NCI-H82 treated with DMSO at 0.1 percent for 48 hours (cell line): Measurements from ENCODE around the gene AKAIN1.
A peak's percentile ranks its signal among the peaks of the same experiment; 100 is the strongest.

ENCODE experiments used
- DNase-seq: peaks from one replicate; lab custom pipeline; 2025; ENCODE audit not compliant: unreplicated experiment; lab: John Stamatoyannopoulos, UW

Gene AKAIN1

GRCh38 chr18:5162111-5162510 lies 34.9 kb downstream of the AKAIN1 start:
- DNase-seq = no peak

- no peak for DNase-seq
Measured at GRCh38 chr18:5159080-5159479, 38.0 kb downstream of the AKAIN1 start.

DNA sequence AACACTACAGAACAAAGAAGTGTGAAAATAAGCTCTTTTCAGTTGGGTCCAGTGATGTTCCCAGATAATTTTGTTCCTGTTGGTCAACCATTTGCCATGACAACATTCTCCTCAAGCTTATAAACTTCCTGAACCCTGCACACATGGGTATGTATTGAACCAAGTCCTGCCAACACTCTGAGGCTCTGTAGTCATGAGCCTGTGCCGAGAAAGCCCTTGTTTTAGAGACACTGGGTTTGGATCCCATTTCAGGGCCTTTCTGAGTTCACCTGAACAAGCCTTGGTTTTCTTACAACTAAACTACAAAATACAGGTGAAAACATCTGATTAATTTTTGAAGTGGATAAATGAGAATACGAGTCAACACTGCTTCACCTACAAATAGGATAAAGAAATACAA lies 38.5 kb downstream of the AKAIN1 start:
- no peak for DNase-seq

DNA sequence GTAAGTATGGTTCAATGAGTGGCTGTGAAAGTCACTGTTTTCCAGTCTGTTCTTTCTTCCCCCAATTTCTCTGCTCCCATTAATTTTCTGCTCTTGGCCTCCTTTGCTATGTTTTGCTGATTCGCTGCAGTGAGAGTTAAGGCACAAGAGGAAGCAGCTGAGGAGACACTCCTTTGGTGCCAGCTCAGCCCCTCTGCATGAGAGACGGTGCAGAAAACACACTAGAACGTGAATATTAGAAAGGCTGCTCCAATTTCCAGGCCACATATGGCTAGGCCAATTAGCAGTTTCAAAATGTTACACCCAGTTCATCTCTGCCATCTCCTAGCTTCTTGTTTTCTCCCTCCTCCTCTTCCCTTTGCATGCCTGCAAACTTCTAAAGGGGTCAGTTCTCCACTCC lies 38.9 kb downstream of the AKAIN1 start:
- no peak for DNase-seq

- no peak for DNase-seq
Measured at GRCh38 chr18:5155907-5156287, 41.2 kb downstream of the AKAIN1 start.

- DNase-seq = no peak
Measured at GRCh38 chr18:5155218-5155906, 41.7 kb downstream of the AKAIN1 start.

DNA sequence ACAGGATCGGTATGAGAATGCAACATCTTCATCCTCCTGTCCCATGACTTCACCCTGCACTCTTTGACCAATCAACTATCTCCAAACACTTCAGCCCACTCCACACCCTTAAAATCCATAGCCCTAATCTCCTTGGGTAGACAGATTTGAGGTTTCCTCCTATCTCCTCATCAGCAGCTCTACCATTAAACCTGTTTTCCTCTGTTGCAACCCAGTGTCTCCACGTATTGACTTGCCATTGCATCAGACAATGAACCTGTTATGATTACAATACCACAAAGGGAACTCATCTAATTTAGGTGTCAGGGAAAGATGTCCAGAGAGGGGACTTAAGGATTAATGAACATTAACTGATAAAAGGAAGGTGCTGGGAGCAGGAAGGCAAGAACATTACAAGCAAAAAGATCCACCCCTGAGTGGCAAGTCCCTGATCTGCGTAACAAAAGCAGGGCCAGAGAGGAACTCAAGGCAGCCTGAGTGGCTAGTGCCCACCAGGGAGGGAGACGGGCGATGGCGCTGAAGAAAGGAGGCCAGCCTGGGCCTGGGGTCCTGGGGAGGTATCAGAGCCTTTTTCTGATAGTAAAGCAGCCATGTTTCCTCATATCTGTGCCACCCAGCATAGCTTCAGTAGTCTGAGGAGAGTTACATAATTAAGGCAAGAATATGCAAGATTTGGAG lies 44.6 kb downstream of the AKAIN1 start:
- DNase-seq = no peak

DNA sequence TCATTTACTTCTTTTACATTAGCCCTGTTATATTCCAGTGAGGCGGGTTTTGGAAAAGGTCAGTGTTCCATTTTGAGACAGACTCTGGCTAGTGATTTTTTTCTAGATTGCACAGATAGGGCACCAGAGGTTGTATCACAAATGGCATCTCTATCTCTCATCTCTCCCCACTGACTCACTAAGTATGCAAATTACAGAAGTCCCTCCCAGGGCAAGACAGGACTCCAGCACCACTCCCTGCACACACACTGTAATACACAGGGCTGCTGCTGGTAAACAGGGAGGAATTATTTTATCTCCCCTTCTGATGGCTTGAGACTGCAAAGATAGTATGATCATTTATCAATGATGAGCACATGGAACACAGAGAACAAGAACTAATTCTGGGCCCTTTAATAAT lies 46.2 kb downstream of the AKAIN1 start:
- no peak for DNase-seq

DNA sequence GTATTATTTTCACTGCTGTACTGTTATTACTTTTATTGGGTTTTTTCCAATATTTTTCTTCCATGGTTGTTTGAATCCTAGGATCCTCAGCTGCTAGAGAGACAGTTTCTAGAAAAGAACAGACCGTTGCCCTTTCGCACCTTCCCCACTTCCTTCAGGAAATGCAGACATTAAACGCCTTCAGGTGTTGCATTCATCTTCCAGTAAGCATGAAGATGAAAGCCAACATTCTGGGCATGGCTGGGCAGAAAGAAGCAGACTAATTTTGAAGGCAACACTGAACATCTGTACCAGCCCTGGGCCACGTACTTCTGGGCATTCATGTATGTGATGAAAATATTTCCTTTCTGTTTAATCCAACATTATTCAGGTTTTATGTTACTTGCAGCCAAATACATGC lies 51.0 kb downstream of the AKAIN1 start:
- no peak for DNase-seq

DNA sequence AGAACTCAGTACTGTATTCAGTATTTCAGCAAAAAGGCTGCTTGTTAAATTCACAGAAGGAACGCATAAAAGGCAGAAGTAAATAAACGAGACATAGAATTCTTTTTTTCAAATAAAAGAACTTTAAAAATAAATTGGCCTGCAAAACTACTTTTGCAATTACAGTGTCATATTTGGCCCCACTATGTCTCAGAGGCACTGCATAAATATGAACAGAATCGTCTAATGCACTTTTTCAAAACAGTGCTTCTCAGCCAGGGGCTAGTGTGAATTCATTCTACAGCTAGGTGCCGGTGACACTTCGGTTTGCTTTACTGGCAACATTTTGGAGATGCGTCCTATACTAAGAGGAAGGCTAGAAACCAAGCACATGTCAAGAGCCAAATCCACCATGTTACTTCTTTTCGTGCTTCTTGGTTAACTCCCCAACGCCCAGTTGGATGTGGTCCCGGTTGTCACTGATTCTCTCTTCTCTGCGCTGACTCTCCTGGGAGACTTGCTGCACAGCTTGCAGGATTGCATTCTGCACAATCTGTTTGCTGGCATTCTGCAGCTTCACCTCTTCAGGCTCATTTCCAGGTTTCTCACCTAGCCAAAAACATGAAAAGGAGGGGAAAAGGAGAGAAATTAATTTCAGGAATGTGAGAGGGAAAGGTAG lies 51.8 kb downstream of the AKAIN1 start:
- no peak for DNase-seq

DNA sequence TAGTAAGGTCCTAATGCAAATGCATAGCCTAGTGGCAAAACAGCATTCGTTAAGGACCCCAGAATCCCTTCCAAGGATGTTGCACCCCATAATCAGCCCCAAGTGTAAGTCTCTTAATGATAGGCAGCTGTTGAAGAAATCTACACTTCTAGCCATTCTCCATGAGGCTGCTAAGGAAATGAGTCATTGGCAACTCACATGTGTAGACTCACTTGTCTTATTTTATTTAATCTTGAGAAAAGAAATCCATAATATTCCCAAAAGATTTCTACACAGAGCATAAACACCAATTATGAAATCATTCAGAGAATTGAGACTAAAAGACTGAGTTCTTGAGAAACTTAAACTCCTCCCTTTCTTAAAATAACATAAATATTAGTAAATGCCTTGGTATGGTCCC lies 52.4 kb downstream of the AKAIN1 start:
- no peak for DNase-seq

DNA sequence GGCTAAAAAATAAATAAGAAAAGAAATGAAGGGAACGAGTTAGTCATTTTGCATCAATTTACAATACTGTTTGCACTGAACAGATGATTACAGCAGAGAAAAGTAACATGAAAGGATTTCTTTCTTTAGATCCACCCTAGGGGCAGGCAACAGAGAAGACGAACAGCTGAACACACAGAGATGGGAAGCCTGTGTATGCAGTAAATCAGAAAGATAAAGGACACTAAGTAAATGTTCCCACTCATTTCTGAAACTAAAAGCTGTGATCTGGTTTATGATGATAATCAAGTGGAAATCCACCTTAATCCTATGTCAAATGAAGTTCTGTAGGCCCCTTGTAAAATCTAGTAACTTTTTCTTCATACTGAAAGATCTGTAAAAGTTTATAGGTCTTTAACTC lies 54.2 kb downstream of the AKAIN1 start:
- DNase-seq = no peak

- peak; percentile 38 for DNase-seq
Measured at GRCh38 chr18:5142131-5142530, 54.9 kb downstream of the AKAIN1 start.

DNA sequence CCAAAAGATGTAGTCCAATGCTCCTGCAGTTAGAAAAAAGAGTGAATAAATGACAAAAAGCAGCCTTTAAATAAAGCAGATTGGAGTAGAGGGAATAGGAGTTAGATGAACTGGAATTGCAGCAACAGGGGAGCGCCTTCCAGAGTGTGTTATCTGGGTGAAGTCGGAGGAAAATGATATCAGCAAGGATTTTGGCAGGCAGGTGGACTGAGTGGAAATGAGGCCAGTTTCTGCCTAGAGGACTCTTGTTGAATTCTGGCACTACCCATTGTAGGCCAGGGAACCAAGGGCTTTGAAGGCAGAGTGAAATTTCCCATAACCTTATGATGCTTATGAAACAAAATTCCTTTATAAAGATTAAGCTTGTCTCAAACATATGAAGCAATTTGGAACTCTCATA lies 59.8 kb downstream of the AKAIN1 start:
- DNase-seq = no peak

DNA sequence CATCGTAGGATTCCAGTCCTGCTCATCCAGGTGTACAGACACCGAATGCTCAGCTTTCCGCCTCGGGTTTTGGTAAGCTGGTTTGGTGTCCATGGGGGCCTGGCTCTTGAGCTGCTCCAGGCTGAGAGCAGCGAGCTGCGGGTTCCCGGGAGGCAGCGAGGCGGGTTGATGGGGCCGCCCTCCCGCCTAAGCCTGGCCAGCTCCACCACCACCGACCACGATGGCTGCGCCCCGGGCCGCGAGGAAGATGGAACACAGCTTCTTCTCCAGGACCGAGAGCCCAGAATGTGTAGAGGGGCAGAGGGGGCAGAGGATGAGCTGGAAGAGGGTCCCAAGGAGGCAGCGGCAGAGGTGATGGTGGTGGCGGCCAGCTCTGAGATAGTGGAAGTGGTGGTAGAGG lies 64.1 kb downstream of the AKAIN1 start:
- no peak for DNase-seq

- DNase-seq = no peak
Measured at GRCh38 chr18:5122272-5122671, 74.8 kb downstream of the AKAIN1 start.

GRCh38 chr18:5110266-5110665 lies 86.8 kb downstream of the AKAIN1 start:
- DNase-seq = no peak

GRCh38 chr18:5107988-5108387 lies 89.1 kb downstream of the AKAIN1 start:
- no peak for DNase-seq

GRCh38 chr18:5106730-5107129 lies 90.3 kb downstream of the AKAIN1 start:
- no peak for DNase-seq

DNA sequence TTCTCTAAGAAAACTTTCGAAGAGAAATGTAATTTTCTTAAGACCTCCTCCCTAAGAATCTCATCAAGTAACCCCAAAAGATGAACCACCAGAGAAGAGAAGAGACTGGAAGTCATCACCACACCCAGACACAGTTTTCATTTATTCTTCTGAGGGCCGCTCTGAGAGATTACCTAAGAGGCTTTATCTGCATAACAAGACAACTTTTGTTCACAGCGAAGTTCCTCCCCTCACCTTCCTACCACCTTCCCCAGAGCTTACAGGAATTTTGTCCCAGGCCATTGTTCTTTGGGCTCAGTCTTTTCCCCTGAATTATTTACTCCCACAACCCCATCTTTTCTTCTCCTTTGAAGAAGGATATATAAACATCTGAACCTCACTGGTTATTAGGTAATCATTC lies 92.8 kb downstream of the AKAIN1 start:
- no peak for DNase-seq

DNA sequence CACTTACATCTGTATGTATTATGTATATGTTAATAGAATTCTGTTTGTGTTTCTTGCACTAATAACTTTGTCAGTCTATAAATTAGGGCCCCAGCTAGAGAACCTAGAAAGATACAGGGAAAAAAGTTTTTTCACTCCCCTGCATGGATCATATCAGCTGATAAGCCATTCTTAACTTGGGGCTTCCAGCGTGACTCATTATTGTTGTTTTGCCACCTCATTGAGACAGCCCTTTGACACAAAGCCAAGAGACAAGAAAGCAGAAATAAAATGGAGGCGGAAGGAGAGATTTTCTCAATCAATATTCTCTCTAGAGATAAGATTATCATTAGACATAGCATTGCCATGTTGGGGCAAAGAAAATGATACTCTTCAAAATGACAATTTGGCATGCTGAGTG lies 93.4 kb downstream of the AKAIN1 start:
- no peak for DNase-seq

DNA sequence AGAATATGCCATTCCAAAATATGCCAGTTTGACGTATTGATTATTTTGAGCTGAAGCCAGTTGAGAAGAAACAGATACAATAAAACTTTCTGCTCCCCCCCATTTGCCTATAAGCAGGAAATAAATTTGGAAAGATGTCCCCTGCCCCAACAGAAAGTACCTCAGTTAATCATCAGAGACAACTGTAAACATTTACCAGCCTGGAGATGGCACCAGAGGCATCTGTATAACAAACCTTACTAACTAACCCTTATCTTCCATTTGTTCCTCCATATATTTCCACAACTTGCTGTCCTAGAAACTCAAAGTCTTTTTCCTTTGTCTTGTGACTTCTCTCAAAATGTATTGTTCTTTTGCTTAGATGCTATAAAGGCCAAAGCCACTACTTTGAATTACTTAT lies 93.8 kb downstream of the AKAIN1 start:
- no peak for DNase-seq
